ENCODE results near the gene MTX3.

MTX3 gene

GRCh38 chr5:79990598-79991507 is at the start of gene MTX3:
MTX3 (minus strand) TSS chr5:79991262; CDS start chr5:79991238, 24 bp downstream.
- peak; percentile 87 for DNase-seq (ENCODE audit: low spot score)

- DNase-seq (ENCODE audit: low spot score) = no peak
Observed at GRCh38 chr5:80039650-80040049, 48.6 kb upstream of the MTX3 start.

GRCh38 chr5:80037366-80037765 is 46.3 kb upstream of the MTX3 start:
- DNase-seq (ENCODE audit: low spot score) = no peak

GRCh38 chr5:80036615-80037014 is 45.6 kb upstream of the MTX3 start:
- DNase-seq (ENCODE audit: low spot score) = no peak

- DNase-seq (ENCODE audit: low spot score) = no peak
Observed at GRCh38 chr5:80035839-80036238, 44.8 kb upstream of the MTX3 start.

GRCh38 chr5:80034962-80035821 is 44.1 kb upstream of the MTX3 start, which contains the start of gene THBS4:
THBS4 (plus strand) TSS chr5:80035348; CDS start chr5:80035538, 190 bp downstream.
- no peak for DNase-seq (ENCODE audit: low spot score)

- no peak for DNase-seq (ENCODE audit: low spot score)
Observed at GRCh38 chr5:80034559-80034958, 43.5 kb upstream of the MTX3 start.

- no peak for DNase-seq (ENCODE audit: low spot score)
Observed at GRCh38 chr5:80033513-80033912, 42.5 kb upstream of the MTX3 start.

GRCh38 chr5:80031109-80031508 is 40.0 kb upstream of the MTX3 start:
- no peak for DNase-seq (ENCODE audit: low spot score)

- no peak for DNase-seq (ENCODE audit: low spot score)
Observed at GRCh38 chr5:80026841-80027240, 35.8 kb upstream of the MTX3 start.

GRCh38 chr5:80025069-80025468 is 34.0 kb upstream of the MTX3 start:
- DNase-seq (ENCODE audit: low spot score) = no peak

- no peak for DNase-seq (ENCODE audit: low spot score)
Observed at GRCh38 chr5:80010754-80011392, 19.8 kb upstream of the MTX3 start.

GRCh38 chr5:80008995-80009765 is 18.1 kb upstream of the MTX3 start:
- no peak for DNase-seq (ENCODE audit: low spot score)

GRCh38 chr5:80002677-80003076 is 11.6 kb upstream of the MTX3 start:
- DNase-seq (ENCODE audit: low spot score) = no peak

GRCh38 chr5:79999722-80000121 is 8.7 kb upstream of the MTX3 start:
- DNase-seq (ENCODE audit: low spot score) = no peak

- no peak for DNase-seq (ENCODE audit: low spot score)
Observed at GRCh38 chr5:79992891-79993657, 2.0 kb upstream of the MTX3 start.

GRCh38 chr5:79990205-79990597 is 861 bp downstream of the MTX3 start:
- no peak for DNase-seq (ENCODE audit: low spot score)

GRCh38 chr5:79986260-79986659 is 4.8 kb downstream of the MTX3 start:
- no peak for DNase-seq (ENCODE audit: low spot score)

GRCh38 chr5:79985288-79985687 is 5.8 kb downstream of the MTX3 start:
- DNase-seq (ENCODE audit: low spot score) = no peak

- DNase-seq (ENCODE audit: low spot score) = no peak
Observed at GRCh38 chr5:79984363-79984762, 6.7 kb downstream of the MTX3 start.

- DNase-seq (ENCODE audit: low spot score) = no peak
Observed at GRCh38 chr5:79983618-79984017, 7.4 kb downstream of the MTX3 start.
